ENCODE measurements around the gene ATOSB.

ATOSB gene

DNA sequence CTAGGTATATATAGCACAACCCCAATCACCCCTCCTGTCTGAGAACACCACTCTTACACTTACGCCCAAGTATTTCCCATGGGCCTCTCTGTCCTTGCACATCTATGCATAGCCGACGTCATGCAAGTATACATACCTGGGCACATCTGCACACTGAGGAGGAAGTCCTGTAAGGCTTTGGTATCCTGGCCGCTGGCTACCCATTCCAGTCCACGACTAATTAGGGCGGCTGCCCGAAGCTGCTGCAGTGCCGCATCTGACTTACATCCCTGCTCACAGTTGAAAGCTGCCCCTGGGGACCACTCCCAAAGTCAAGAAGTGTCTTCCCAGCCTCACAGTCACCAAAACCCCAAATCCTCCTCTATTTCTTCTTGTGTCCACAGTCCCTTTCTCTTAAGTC, 40.9 kb downstream of the ATOSB start:
- no peak overlapping the region for H3K27ac ChIP-seq (ENCODE audit: low read length)
- no peak overlapping the region for H3K4me2 ChIP-seq (ENCODE audit: low read depth, low read length)
- H3K27me3 ChIP-seq (replicated peaks; ENCODE audit: insufficient read depth, low read length): no peaks in the 10 kb centered on the region
- no peak overlapping the region for H2AFZ ChIP-seq (ENCODE audit: low read length)
- DNase-seq: no peak
- H3K36me3 ChIP-seq (replicated peaks; ENCODE audit: insufficient read depth, low read length): no peaks in the 10 kb centered on the region
- H3K4me1 ChIP-seq (ENCODE audit: low read length): peaks cover 8% of the 10 kb centered on the region; the same call in 1 of the 2 replicates
- no peaks in the 10 kb centered on the region for H3K9me3 ChIP-seq (replicated peaks; ENCODE audit: insufficient read depth, low read length)
- no peaks in the 10 kb centered on the region for H3K9me2 ChIP-seq (replicated peaks; ENCODE audit: insufficient read depth, low read length)
- peaks cover 73% of the 10 kb centered on the region for H3K79me2 ChIP-seq (ENCODE audit: low read length)
- no peak overlapping the region for H3K4me3 ChIP-seq (ENCODE audit: low read length)
- peaks cover 42% of the 10 kb centered on the region for H3F3A ChIP-seq (ENCODE audit: insufficient read depth, low read length)
- TF ChIP-seq EZH2 (optimal IDR thresholded peaks at IDR 0.05; ENCODE audit: low read depth, low read length) (no peak), EZH2phosphoT487 (IDR thresholded peaks at IDR 0.05; ENCODE audit: low read length) (no peak)
- TF ChIP-seq, protein P1, sequence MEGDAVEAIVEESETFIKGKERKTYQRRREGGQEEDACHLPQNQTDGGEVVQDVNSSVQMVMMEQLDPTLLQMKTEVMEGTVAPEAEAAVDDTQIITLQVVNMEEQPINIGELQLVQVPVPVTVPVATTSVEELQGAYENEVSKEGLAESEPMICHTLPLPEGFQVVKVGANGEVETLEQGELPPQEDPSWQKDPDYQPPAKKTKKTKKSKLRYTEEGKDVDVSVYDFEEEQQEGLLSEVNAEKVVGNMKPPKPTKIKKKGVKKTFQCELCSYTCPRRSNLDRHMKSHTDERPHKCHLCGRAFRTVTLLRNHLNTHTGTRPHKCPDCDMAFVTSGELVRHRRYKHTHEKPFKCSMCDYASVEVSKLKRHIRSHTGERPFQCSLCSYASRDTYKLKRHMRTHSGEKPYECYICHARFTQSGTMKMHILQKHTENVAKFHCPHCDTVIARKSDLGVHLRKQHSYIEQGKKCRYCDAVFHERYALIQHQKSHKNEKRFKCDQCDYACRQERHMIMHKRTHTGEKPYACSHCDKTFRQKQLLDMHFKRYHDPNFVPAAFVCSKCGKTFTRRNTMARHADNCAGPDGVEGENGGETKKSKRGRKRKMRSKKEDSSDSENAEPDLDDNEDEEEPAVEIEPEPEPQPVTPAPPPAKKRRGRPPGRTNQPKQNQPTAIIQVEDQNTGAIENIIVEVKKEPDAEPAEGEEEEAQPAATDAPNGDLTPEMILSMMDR (IDR thresholded peaks at IDR 0.05; ENCODE audit: low read length): no peak
- peaks cover 13% of the 10 kb centered on the region for H4K20me1 ChIP-seq (ENCODE audit: insufficient read depth, low read length)
- no peak overlapping the region for H3K9ac ChIP-seq (ENCODE audit: low read length)

DNA sequence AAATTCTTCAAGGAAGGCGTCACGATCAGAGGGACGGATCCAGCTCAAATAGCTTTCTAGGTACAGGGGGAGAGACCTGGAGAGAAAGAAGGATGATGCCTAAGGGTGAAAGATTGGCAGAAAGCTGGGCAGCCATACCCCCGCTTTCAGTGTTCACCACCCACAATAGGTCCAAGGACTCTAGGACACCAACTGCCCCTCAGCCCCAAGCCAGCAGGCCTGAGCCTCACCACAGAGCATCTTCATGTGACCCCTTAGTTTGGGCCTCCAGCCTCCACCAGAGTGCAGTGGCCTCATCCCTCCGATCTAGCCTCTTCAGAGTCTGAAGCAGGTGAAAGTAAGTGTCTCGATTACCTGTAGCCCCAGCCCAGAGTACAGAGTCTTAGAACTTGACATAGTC, 41.5 kb downstream of the ATOSB start:
- Histone ChIP-seq H3K4me2 (ENCODE audit: low read depth, low read length) (no peak overlapping the region), H2AFZ (ENCODE audit: low read length) (no peak overlapping the region), H3F3A (ENCODE audit: insufficient read depth, low read length) (peaks cover 38% of the 10 kb centered on the region), H3K36me3 (replicated peaks; ENCODE audit: insufficient read depth, low read length) (no peaks in the 10 kb centered on the region), H3K9ac (ENCODE audit: low read length) (no peak overlapping the region), H3K27me3 (replicated peaks; ENCODE audit: insufficient read depth, low read length) (no peaks in the 10 kb centered on the region), H3K79me2 (ENCODE audit: low read length) (peaks cover 76% of the 10 kb centered on the region), H3K4me1 (ENCODE audit: low read length) (peaks cover 9% of the 10 kb centered on the region), H3K4me3 (ENCODE audit: low read length) (no peak overlapping the region), H3K9me3 (replicated peaks; ENCODE audit: insufficient read depth, low read length) (no peaks in the 10 kb centered on the region), H3K9me2 (replicated peaks; ENCODE audit: insufficient read depth, low read length) (no peaks in the 10 kb centered on the region), H4K20me1 (ENCODE audit: insufficient read depth, low read length) (peaks cover 18% of the 10 kb centered on the region), H3K27ac (ENCODE audit: low read length) (no peak overlapping the region)
- DNase-seq: no peak
- TF ChIP-seq EZH2 (optimal IDR thresholded peaks at IDR 0.05; ENCODE audit: low read depth, low read length) (no peak), EZH2phosphoT487 (IDR thresholded peaks at IDR 0.05; ENCODE audit: low read length) (no peak)
- TF ChIP-seq, protein P1 (IDR thresholded peaks at IDR 0.05; ENCODE audit: low read length): no peak

DNA sequence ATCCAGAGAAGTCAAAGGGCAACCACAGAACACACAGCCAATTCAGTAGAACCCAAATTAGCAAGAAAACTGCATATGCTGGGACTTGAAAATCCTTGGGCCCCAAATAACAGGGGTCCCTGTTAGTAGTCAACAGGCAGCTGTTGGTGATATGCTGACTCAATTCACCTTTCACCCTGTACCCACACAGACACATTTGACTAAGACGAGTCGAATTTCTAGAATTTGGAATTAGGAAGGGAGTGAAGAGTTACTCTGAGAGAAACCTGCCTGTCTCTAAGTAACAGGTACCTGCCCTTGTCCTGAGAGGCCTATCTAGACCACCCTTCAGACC, 42.4 kb downstream of the ATOSB start:
- Histone ChIP-seq H3K27me3 (replicated peaks; ENCODE audit: insufficient read depth, low read length) (no peaks in the 10 kb centered on the region), H3K27ac (ENCODE audit: low read length) (peak overlapping the region; percentile 10; the same call in 1 of the 2 replicates), H3K4me1 (ENCODE audit: low read length) (peaks cover 16% of the 10 kb centered on the region), H3K9me2 (replicated peaks; ENCODE audit: insufficient read depth, low read length) (no peaks in the 10 kb centered on the region), H3K4me2 (ENCODE audit: low read depth, low read length) (peak overlapping the region; percentile 46; the same call in 1 of the 2 replicates), H4K20me1 (ENCODE audit: insufficient read depth, low read length) (peaks cover 27% of the 10 kb centered on the region), H3K9ac (ENCODE audit: low read length) (no peak overlapping the region), H2AFZ (ENCODE audit: low read length) (peak overlapping the region; percentile 9; the same call in 1 of the 2 replicates), H3K36me3 (replicated peaks; ENCODE audit: insufficient read depth, low read length) (0 out of 2 replicates have a peak, but pooled peaks cover 2% of the 10 kb centered on the region), H3K4me3 (ENCODE audit: low read length) (no peak overlapping the region), H3K79me2 (ENCODE audit: low read length) (peaks cover 76% of the 10 kb centered on the region), H3K9me3 (replicated peaks; ENCODE audit: insufficient read depth, low read length) (no peaks in the 10 kb centered on the region), H3F3A (ENCODE audit: insufficient read depth, low read length) (peaks cover 46% of the 10 kb centered on the region)
- no peak for TF ChIP-seq EZH2phosphoT487 (IDR thresholded peaks at IDR 0.05; ENCODE audit: low read length)
- TF ChIP-seq, protein P1 (IDR thresholded peaks at IDR 0.05; ENCODE audit: low read length): no peak
- no peak for TF ChIP-seq EZH2 (optimal IDR thresholded peaks at IDR 0.05; ENCODE audit: low read depth, low read length)
- no peak for DNase-seq
